LNCaP clone FGC (cell line): ENCODE measurements around the gene WWP2.

Experiments used
- DNase-seq: peaks from one replicate; pipeline ENCODE4 v3.0.0-alpha.2; 2011; ENCODE audit warnings: low read depth
- H3K4me3 ChIP-seq: 2 replicates; pipeline ENCODE4 v1.5.1; 2011; ENCODE audit warnings: mild to moderate bottlenecking, low read depth, low read length, control low read depth
- TF ChIP-seq, protein P1 (sequence below): IDR thresholded peaks from 2 replicates; pipeline ENCODE4 v1.5.1; 2012; ENCODE audit warnings: mild to moderate bottlenecking; ENCODE audit not compliant: control insufficient read depth, insufficient read depth; ENCODE audit errors: extremely low read depth

WWP2 gene

DNA sequence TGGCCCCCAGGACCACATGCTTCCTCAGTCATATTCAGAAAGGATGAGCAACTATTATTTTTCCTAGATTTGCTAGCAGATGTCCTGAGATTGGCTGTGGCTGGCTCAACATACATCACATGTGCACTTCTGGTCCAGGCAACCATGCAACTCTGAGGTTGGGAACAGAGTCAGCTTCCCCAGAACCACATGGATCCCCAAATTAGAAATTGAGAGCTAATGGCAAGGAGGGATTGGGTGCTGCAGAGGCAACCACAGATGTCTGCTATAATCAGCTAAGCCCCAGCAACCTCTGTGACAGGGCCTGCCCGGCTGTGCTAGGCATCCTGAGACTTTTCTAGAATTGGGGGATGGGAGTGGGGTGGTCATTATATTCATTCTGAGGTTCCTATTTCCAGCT is 155.2 kb downstream of the WWP2 start:
- H3K4me3 ChIP-seq, result no peak overlapping the region
- no peak for DNase-seq
- TF ChIP-seq, protein P1, sequence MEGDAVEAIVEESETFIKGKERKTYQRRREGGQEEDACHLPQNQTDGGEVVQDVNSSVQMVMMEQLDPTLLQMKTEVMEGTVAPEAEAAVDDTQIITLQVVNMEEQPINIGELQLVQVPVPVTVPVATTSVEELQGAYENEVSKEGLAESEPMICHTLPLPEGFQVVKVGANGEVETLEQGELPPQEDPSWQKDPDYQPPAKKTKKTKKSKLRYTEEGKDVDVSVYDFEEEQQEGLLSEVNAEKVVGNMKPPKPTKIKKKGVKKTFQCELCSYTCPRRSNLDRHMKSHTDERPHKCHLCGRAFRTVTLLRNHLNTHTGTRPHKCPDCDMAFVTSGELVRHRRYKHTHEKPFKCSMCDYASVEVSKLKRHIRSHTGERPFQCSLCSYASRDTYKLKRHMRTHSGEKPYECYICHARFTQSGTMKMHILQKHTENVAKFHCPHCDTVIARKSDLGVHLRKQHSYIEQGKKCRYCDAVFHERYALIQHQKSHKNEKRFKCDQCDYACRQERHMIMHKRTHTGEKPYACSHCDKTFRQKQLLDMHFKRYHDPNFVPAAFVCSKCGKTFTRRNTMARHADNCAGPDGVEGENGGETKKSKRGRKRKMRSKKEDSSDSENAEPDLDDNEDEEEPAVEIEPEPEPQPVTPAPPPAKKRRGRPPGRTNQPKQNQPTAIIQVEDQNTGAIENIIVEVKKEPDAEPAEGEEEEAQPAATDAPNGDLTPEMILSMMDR, result no peak

- DNase-seq, result no peak
- no peak overlapping the region for H3K4me3 ChIP-seq
- TF ChIP-seq, protein P1, result no peak
These were observed 155.6 kb downstream of the WWP2 start for GRCh38 chr16:69917739-69918138.

- DNase-seq, result no peak
- TF ChIP-seq, protein P1, result no peak
- H3K4me3 ChIP-seq, result no peak overlapping the region
These were observed 156.1 kb downstream of the WWP2 start for GRCh38 chr16:69918241-69918640.

GRCh38 chr16:69921127-69921526 is 159.0 kb downstream of the WWP2 start:
- no peak for DNase-seq
- TF ChIP-seq, protein P1, result no peak
- no peak overlapping the region for H3K4me3 ChIP-seq

DNA sequence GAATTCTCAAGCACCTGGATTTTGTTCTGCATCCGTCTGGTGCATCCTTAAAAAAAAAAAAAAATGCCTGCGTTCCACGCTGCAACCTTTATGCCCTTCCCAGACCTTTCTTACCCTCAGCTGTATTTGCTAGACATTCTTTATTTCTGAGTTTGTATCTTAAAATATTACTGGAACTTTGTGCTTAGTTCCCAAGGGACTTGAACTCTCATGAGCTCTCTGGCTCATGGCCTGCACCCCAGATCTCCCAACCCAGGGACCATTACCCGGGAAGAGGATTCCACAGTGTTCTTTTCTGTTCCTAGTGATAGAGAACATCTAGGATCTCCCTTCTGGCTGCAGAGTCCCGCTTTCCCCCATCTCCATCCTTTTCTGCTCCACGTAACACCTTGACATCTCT is 160.1 kb downstream of the WWP2 start:
- no peak overlapping the region for H3K4me3 ChIP-seq
- DNase-seq, result no peak
- TF ChIP-seq, protein P1, result no peak

GRCh38 chr16:69924041-69924775 is 162.1 kb downstream of the WWP2 start:
- TF ChIP-seq, protein P1, result no peak
- no peak for DNase-seq
- H3K4me3 ChIP-seq, result no peak overlapping the region

GRCh38 chr16:69924777-69925191 is 162.7 kb downstream of the WWP2 start:
- no peak for DNase-seq
- TF ChIP-seq, protein P1, result no peak
- H3K4me3 ChIP-seq, result no peak overlapping the region
